ENCODE results near the gene KCP. TPM values are rescaled to one million over a fixed set of nuclear protein-coding genes. Genes with fewer than 3 reads are reported as not detected.
"Not testable (repeated sequence)": the region's sequence is repeated elsewhere in the genome, so short reads cannot be mapped to it uniquely, and the experiment has no call there.

The KCP gene
- total RNA-seq, 8 experiments from 2014 or later: 0.22 to 1.5 (median 0.32) TPM

DNA sequence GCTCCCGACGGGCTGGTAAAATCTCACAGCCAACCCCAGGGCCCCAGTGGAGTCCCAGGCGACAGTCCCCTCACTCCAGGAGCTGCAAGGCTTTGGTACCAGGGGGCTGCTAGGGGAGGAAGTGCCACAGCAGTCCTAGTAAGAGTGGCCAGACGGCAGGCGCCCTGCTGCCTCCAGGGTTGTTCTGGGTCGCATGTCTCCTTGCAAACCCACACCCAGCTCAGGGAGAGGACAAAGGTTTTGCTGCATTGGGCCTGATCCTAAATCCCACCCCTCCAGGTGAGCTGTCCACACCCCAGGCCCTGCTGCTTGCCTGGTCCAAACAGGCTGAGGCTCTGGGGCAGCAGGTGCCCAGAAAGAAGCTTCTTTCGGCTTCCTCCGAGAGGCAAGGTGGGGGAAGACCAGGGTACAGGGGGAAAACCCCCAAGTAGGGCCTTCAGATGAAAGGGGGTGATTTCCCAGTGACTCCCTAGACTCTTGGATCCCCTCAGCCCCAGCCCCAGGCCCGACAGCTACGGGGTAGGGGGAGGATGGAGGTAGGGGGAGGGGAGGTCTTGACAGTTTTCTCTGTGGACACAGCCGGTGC, 4.2 kb upstream of the KCP start:
- Histone ChIP-seq H3K27ac (no peak overlapping the region), H3K4me3 (no peak overlapping the region), H3K4me1 (replicated peaks in 1 of 2) (peaks cover 0 to 3% of the 10 kb centered on the region in 2 donors)
- in situ Hi-C loops (cut with MboI; ENCODE audit: low pct_unique_long_range_greater_than_20kb in 2 of 9, low sequenced_read_pairs in 9 of 9, unreplicated experiment in 9 of 9): loop anchor here in 1 of 9 experiments (25.0 kb wide), 1 partner anchor 173 kb away; no protein-coding TSS in a partner anchor
- 40 to 60% methylated on average over 2 of the region's 11 CpGs; no CpG with 5 or more reads in 8 of the 10 experiments for WGBS, 10 experiments
- ATAC-seq (replicated peaks in 6 of 8): no peak

DNA sequence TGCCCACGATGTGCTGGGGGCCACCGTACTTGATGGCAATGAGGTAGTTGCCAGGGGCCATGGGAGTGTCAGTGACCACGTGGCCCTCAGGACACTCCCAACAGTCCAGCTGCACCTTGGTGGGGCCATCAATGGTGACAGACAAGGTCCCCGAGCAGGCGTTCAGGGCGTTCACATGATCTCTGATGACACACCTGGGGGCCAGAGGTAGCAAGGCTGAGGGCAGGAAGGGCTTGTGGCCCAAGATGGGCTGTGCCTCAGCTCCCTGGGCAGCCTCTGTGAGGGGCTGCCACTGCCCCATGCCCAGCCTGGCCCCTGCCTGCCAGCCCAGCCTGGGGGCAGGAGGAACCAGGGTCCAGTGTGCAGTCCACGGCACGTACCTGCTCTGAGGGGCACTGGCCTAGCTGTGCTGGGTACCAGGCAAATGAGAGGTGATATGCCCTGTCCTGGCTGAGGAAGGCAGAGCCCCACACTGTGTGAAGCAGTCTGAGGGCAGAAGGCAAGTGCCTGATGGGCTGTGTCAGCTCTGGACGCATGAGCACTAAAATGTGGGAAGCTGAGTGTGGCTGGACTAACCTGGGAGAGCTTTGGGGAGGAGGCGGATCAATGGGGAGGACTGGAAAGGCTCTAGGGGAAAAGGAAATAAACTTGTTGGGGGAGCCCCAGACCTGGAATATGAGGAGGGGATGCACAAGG, 3.5 kb upstream of the KCP start:
- 40 to 83% (median 80%) methylated on average over 1 of the region's 10 CpGs; no CpG with 5 or more reads in 7 of the 10 experiments for WGBS, 10 experiments
- H3K27ac ChIP-seq: no peak overlapping the region
- H3K4me1 ChIP-seq (replicated peaks in 1 of 2): peaks cover 0 to 10% of the 10 kb centered on the region in 2 donors
- in situ Hi-C loops (cut with MboI; ENCODE audit: low pct_unique_long_range_greater_than_20kb in 2 of 9, low sequenced_read_pairs in 9 of 9, unreplicated experiment in 9 of 9): loop anchor here in 1 of 9 experiments (25.0 kb wide), 1 partner anchor 173 kb away; no protein-coding TSS in a partner anchor
- ATAC-seq (replicated peaks in 6 of 8): no peak
- no peak overlapping the region for H3K4me3 ChIP-seq

DNA sequence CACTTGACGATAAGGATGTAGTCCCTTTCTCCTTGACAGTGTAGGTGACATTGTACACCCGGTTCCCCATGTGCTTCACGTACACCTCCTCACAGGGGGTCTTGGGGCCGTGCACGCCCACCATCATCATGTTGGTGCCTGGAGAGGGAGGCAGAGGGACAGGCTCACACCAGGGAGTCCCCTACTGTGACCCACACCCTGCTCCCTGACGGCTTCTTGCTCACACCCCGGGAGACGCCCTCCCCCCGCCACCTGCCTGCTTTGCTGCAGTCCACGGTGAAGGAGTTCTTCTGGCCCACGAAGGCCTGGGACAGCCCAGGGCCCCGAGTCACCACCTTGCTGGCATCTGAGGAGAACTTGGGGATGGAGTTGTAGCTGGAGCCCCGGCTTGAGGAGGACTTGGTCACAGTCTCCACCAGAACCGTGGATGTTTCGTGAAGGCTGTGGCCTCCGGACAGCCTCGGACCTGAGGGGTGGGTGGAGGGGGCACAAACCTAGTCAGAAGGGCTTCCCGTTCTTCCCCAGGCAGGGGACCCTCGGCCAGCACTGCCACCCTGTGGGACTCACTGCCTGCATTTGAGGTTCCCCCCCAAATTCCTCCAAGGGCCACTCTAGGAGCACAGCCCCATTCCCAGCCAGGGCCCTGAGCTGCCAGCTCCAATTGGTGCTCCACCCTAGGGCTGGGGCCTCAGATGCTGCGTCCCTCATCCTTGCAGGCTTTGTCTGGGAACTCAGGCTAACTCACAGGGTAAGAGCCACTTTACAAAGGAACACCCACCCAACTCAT, 2.4 kb upstream of the KCP start:
- in situ Hi-C loops (cut with MboI; ENCODE audit: low pct_unique_long_range_greater_than_20kb in 2 of 9, low sequenced_read_pairs in 9 of 9, unreplicated experiment in 9 of 9): loop anchor here in 1 of 9 experiments (25.0 kb wide), 1 partner anchor 174 kb away; no protein-coding TSS in a partner anchor
- no CpG with 5 or more reads among the region's 20 CpGs for WGBS, 10 experiments
- not testable (repeated sequence) for ATAC-seq (replicated peaks in 6 of 8); H3K4me3 ChIP-seq; H3K27ac ChIP-seq
- H3K4me1 ChIP-seq (replicated peaks in 1 of 2): peaks cover 0 to 11% of the 10 kb centered on the region in 2 donors

DNA sequence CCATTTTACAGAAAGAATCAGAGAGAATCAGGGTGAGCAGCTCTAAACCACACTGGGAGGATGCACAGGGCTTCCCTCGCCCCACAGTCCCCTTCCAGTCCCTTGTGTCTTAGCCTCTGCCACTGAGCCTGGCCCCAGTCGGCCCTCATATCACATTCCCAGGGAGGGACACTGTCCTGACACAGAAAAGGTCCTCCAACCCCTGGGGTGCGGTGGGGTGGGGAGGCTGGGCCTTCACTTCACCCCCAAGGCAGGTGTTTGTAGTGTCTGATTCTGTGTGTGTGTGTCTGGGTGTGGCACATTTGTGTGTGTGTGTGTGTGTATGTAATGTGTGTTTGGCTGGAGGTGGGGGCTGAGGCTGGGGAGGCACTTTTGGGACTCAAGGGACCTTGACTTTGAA, 1.8 kb upstream of the KCP start:
- H3K27ac ChIP-seq: no peak overlapping the region
- no peak for ATAC-seq (replicated peaks in 6 of 8)
- 67 to 71% methylated on average over 1 to 3 of the region's 3 CpGs; no CpG with 5 or more reads in 8 of the 10 experiments for WGBS, 10 experiments
- in situ Hi-C loops (cut with MboI; ENCODE audit: low pct_unique_long_range_greater_than_20kb in 2 of 9, low sequenced_read_pairs in 9 of 9, unreplicated experiment in 9 of 9): loop anchor here in 1 of 9 experiments (25.0 kb wide), 1 partner anchor 175 kb away; no protein-coding TSS in a partner anchor
- H3K4me3 ChIP-seq: no peak overlapping the region
- peaks cover 0 to 11% of the 10 kb centered on the region in 2 donors for H3K4me1 ChIP-seq (replicated peaks in 1 of 2)

DNA sequence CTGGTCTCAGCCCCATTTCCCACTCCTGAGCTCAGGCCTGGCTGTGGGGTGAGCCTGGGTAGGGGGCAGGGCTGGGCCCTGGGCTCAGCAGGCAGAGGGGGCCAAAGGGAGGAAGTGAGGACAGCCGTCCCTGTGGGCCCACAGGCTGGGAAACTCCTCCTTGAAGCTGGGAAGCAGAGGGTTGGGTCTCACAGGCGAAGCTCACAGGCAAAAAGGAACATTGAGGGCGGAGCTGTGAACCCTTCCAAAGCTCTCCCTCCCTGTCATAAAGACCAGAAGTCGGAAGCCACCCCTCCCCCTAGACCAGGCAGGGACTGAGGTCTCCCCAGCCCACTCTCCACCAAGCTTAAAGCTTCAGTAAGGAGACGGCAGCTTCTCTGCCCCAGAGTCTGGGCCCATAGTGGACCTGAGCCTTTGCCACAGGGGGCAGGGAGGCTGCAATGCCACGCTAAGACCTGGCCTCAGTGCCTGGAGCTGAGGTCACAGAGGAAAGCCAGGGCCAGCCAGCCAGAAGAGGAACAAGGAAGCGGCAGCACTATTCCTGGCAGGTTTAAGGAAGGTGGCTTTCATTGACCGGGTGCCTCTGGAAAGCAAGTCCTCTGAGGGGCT, 1.0 kb upstream of the KCP start:
- peak in 6 of 8 experiments; percentile 10 to 58 (median 45) for ATAC-seq (replicated peaks in 6 of 8)
- in situ Hi-C loops (cut with MboI; ENCODE audit: low pct_unique_long_range_greater_than_20kb in 2 of 9, low sequenced_read_pairs in 9 of 9, unreplicated experiment in 9 of 9): loop anchor here in 1 of 9 experiments (25.0 kb wide), 1 partner anchor 176 kb away; no protein-coding TSS in a partner anchor
- H3K27ac ChIP-seq: no peak overlapping the region
- H3K4me1 ChIP-seq (replicated peaks in 1 of 2): peaks cover 0 to 11% of the 10 kb centered on the region in 2 donors
- 33 to 76% (median 60%) methylated on average over 1 to 2 of the region's 8 CpGs; no CpG with 5 or more reads in 7 of the 10 experiments for WGBS, 10 experiments
- H3K4me3 ChIP-seq: no peak overlapping the region

DNA sequence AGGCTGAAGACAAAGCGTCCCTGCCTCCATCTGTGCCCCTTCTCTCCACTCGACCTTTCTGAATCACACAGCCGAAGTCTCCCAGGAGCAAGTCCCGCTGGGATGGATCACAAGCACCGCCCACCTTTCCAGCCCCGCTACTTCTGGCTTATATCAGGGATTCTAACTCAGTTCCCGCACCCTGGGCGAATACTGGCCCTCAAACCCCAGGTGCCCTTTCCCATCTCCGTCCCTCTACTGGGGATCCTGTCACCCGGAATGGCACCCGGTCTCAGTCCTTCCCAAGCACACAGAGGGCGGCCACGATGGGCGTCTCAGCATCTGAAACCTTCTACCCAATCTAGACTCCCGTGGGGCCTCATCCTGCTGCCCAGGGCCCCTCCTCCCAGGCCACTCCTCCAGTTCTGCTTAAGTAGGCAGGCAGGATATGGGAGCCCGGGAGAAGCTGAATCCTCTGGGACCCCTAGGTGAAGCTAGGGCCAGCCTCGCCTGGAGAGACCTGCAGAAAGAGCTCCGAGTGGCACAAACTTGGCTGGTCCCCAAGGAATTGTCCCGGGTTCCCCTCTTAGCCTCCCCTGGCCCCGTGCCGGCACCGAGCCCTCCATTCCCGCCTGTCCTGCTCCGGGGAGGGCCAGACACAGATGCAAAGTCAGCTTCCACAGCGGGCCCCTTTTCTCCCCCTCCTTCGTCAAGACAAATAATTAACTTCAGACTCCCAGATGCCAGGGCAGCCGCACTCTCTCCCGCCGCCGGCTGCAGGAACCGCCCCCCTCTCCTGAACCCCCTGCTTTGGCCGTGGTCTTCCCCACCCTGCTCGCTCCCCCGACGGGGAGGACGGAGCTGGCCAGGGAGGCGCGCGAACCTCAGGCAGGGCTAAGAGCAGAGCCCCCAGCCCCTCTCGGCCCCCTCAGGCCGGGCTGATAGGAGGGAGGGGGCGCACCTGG, 612 bp downstream of the KCP start:
- 0 to 52% (median 11%) methylated on average over 1 to 14 of the region's 42 CpGs; no CpG with 5 or more reads in 2 of the 10 experiments for WGBS, 10 experiments
- no peak overlapping the region for H3K27ac ChIP-seq
- ATAC-seq (replicated peaks in 6 of 8): peak; percentile 42 to 79 (median 64)
- in situ Hi-C loops (cut with MboI; ENCODE audit: low pct_unique_long_range_greater_than_20kb in 2 of 9, low sequenced_read_pairs in 9 of 9, unreplicated experiment in 9 of 9): loop anchor here in 1 of 9 experiments (25.0 kb wide), 1 partner anchor 177 kb away; no protein-coding TSS in a partner anchor
- H3K4me3 ChIP-seq: no peak overlapping the region
- H3K4me1 ChIP-seq (replicated peaks in 1 of 2): peaks cover 0 to 11% of the 10 kb centered on the region in 2 donors

DNA sequence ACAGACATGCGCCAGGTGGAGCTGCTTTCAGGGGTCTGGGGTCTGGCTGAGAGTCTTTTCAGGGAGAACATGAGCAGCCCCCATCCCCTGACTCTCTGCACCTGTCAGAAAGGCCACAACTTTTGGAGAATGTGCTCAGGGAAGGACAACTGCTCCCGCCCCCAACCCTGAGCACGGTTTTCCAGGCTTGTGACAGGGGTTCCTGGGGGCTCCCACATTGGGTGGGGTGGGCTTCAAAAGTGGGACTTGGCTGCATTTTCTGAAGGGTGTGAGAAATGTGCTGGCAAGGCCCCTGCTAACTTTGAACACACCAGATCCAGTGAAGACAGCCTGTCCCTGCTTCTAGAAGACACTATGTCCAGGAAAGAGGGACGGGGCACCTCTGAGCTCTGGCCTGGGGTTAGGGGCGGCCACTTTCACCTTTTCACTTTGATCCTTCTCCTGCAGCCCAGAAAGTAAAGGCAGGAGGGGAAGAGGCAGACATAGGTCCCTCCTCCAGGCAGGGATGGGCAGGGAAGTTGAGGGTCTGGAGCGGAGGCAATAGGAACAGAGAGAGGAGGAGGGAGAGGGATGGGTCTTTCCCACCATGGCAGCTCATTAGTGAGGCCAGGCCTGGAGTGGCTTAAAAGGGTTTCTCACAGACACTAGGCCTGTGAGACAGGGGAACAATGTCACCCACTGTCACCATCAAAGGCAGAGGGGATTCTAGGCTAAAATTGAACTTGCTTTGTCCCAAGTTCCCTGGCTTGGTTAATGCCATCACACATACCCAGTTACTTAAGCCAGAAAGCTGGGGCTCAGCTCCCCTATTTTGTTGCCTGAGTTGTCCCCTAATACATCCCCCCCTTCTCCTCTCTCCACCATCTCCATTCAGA, 1.5 kb downstream of the KCP start:
- H3K4me3 ChIP-seq: no peak overlapping the region
- peak in 3 of 8 experiments; percentile 20 to 42 (median 26) for ATAC-seq (replicated peaks in 6 of 8)
- WGBS, 10 experiments: 20 to 100% (median 90%) methylated on average over 1 to 3 of the region's 6 CpGs; no CpG with 5 or more reads in 5 of the 10 experiments
- H3K27ac ChIP-seq: no peak overlapping the region
- in situ Hi-C loops (cut with MboI; ENCODE audit: low pct_unique_long_range_greater_than_20kb in 2 of 9, low sequenced_read_pairs in 9 of 9, unreplicated experiment in 9 of 9): loop anchor here in 1 of 9 experiments (25.0 kb wide), 1 partner anchor 178 kb away; no protein-coding TSS in a partner anchor
- peaks cover 0 to 11% of the 10 kb centered on the region in 2 donors for H3K4me1 ChIP-seq (replicated peaks in 1 of 2)

DNA sequence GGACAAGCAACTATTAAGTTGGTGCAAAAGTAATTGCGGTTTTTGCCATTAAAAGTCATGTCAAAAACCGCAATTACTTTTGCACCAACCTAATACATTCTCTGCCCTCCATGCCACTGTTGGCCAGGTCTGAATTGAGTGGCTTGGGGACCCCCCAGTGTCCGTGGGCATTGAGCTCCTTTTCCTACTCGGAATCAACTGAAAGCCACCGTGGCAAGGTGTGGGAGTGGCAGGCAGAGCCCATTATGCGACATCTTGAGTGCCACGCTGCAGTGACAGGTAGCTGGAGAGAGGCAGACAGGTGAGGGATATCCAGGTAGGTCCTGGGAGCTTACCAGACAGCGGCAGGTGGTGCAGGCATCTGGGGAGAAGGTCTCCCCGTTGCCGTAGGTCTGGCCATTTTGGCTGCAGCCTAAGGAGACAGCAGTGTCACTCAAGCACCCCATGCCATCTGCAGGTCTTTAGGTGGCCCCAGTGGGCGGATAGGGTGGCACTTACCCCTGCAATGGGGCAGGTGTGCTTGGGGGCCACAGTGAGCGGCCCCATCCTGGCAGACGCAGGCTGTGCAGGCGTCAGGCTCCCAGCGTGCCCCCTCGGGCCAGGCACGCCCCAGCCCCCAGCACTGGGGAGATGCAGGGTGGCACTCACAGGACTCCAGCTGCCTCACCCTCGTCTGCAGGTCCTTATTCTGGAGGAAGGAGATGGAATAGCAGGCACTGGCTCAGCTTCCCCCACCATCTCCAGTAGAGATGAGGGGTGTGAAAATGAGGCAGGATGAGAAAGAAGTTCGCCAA, 3.5 kb downstream of the KCP start:
- no peak for ATAC-seq (replicated peaks in 6 of 8)
- 43 to 100% (median 83%) methylated on average over 1 to 8 of the region's 19 CpGs; no CpG with 5 or more reads in 5 of the 10 experiments for WGBS, 10 experiments
- peaks cover 0 to 11% of the 10 kb centered on the region in 2 donors for H3K4me1 ChIP-seq (replicated peaks in 1 of 2)
- no peak overlapping the region for H3K4me3 ChIP-seq
- in situ Hi-C loops (cut with MboI; ENCODE audit: low pct_unique_long_range_greater_than_20kb in 2 of 9, low sequenced_read_pairs in 9 of 9, unreplicated experiment in 9 of 9): loop anchor here in 1 of 9 experiments (25.0 kb wide), 1 partner anchor 180 kb away; no protein-coding TSS in a partner anchor
- H3K27ac ChIP-seq: no peak overlapping the region

DNA sequence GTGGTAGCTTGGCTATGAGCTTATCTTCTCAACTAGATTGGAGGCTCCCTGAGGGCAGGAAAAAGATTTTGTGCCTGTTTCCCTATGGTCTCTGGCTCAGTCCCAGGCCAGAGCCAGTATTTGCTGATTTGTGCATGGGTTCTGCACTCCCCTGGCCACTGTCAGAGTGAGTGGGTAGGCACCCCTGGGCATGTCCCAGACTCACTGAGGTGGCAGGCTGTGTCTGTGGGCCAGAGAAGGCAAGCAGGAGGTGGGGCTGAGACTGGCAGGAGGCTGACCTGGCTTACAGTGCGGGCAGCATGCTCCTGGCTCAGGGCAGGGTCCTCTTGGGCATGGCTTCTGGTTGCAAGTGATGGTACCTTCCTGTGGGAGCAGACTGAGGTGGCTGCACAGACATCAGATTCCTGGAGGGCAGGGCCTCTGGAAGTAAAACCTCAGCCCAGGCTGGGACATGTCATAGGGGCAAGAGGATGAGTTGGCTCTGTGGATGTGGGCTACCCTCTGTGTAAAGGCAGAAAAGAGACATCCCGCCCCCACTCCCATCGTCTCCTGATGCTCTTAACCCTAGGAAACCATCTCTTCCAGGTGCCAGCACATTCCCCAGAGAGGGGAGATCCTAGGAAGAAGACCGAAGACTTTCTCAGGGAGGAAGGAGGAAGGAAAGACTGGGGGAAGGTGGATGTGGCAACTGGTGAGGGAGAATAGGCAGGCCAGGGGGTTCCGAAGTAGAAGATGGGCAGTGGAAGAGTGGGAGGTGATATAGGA, 4.3 kb downstream of the KCP start:
- ATAC-seq (replicated peaks in 6 of 8): no peak
- Histone ChIP-seq H3K4me1 (replicated peaks in 1 of 2) (peaks cover 0 to 11% of the 10 kb centered on the region in 2 donors), H3K27ac (no peak overlapping the region), H3K4me3 (no peak overlapping the region)
- 75 to 91% (median 77%) methylated on average over 2 to 4 of the region's 5 CpGs; no CpG with 5 or more reads in 7 of the 10 experiments for WGBS, 10 experiments
- in situ Hi-C loops (cut with MboI; ENCODE audit: low pct_unique_long_range_greater_than_20kb in 2 of 9, low sequenced_read_pairs in 9 of 9, unreplicated experiment in 9 of 9): loop anchor here in 1 of 9 experiments (25.0 kb wide), 1 partner anchor 181 kb away; no protein-coding TSS in a partner anchor
